HUES48 (cell line): ENCODE measurements around the gene ACP4.
"Not testable (repeated sequence)": the region's sequence is repeated elsewhere in the genome, so short reads cannot be mapped to it uniquely, and the experiment has no call there.

Experiments
- H3K27ac ChIP-seq: one replicate; pipeline ENCODE4 v1.7.0; 2013; ENCODE audit warnings: low read depth, low read length, inconsistent platforms
- H3K27me3 ChIP-seq: 2 replicates; pipeline ENCODE4 v1.6.1; 2013; ENCODE audit warnings: mild to moderate bottlenecking, low read length; ENCODE audit not compliant: control insufficient read depth, insufficient read depth
- H3K36me3 ChIP-seq: 2 replicates; pipeline ENCODE4 v1.6.1; 2013; ENCODE audit warnings: low read length; ENCODE audit not compliant: control insufficient read depth, insufficient read depth
- H3K4me1 ChIP-seq: 2 replicates; pipeline ENCODE4 v1.6.1; 2013; ENCODE audit warnings: mild to moderate bottlenecking, low read length; ENCODE audit not compliant: control insufficient read depth, insufficient read depth
- H3K4me3 ChIP-seq: 2 replicates; pipeline ENCODE4 v1.5.1; 2013; ENCODE audit warnings: mild to moderate bottlenecking, low read depth, low read length
- H3K9ac ChIP-seq: 2 replicates; pipeline ENCODE4 v1.6.1; 2013; ENCODE audit warnings: mild to moderate bottlenecking, low read depth, low read length, moderate library complexity
- H3K9me3 ChIP-seq: 2 replicates; pipeline ENCODE4 v1.6.1; 2013; ENCODE audit warnings: low read length; ENCODE audit not compliant: control insufficient read depth, insufficient read depth

ACP4 gene

GRCh38 chr19:50776131-50776530 lies 14.1 kb upstream of the ACP4 start:
- H3K9me3 ChIP-seq, result no peaks in the 10 kb centered on the region
- H3K27ac ChIP-seq, result no peak overlapping the region
- H3K36me3 ChIP-seq, result no peaks in the 10 kb centered on the region
- no peak overlapping the region for H3K9ac ChIP-seq
- H3K27me3 ChIP-seq, result peaks cover 49% of the 10 kb centered on the region
- peaks cover 5% of the 10 kb centered on the region; the same call in 1 of the 2 replicates for H3K4me1 ChIP-seq
- H3K4me3 ChIP-seq, result no peak overlapping the region

- Histone ChIP-seq H3K4me3 (no peak overlapping the region), H3K9me3 (no peaks in the 10 kb centered on the region), H3K4me1 (peaks cover 5% of the 10 kb centered on the region; the same call in 1 of the 2 replicates), H3K9ac (no peak overlapping the region), H3K27me3 (peaks cover 49% of the 10 kb centered on the region), H3K36me3 (no peaks in the 10 kb centered on the region), H3K27ac (no peak overlapping the region)
These were observed 13.0 kb upstream of the ACP4 start for GRCh38 chr19:50777261-50777660.

DNA sequence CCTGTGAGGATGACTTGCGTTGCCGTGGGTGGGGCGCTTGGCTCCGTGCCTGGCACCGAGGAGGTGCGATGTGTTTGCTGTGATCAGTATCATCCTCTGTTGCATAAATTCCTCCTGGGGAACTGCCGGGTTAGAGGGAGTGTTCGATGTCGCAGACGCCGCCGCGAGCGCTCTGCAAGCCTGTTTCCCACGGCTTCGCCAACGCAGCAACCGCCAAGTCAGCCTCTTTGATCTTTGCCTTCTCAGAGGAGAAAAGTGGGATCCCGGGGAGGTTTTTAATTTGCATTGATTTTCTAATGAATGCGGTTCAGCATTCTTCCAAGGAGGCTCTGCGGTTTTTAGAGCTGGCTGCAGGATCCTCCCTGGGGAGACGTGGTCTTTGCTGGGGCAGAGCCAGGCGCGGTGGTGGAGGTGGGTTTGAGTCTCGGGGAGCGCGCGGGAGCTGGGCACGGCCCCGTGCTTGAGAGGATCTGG lies 12.3 kb upstream of the ACP4 start:
- H3K9me3 ChIP-seq, result no peaks in the 10 kb centered on the region
- H3K36me3 ChIP-seq, result no peaks in the 10 kb centered on the region
- H3K4me3 ChIP-seq, result peak overlapping the region; percentile 1; the same call in 1 of the 2 replicates
- peaks cover 5% of the 10 kb centered on the region; the same call in 1 of the 2 replicates for H3K4me1 ChIP-seq
- H3K27ac ChIP-seq, result peak overlapping the region; percentile 48
- H3K9ac ChIP-seq, result no peak overlapping the region
- peaks cover 49% of the 10 kb centered on the region for H3K27me3 ChIP-seq

DNA sequence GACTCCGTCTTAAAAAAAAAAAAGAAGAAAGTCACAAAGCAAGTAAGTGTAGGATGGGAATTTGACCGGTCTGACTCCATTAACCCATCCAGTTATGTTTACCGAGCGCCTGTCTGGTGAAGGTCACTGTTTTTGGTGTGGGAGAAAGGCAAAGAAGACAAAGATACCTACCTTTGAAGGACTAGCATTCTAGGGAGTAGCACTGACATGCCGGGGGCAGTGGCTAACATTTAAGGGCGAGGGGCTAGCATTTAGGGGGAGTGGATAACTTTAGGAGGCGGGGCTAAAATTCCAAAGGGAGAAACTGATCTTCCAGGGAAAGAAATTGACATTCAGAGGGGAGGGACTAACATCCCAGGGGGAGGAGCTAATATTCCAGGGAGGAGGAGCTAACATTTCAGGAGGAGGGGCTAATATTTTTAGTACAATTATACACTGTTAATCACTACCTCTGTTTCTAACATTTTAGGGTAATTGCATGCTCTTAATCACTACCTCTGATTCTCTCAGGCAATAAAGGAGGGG lies 11.2 kb upstream of the ACP4 start:
- Histone ChIP-seq H3K27me3 (peaks cover 49% of the 10 kb centered on the region), H3K9ac (no peak overlapping the region), H3K9me3 (no peaks in the 10 kb centered on the region), H3K27ac (no peak overlapping the region), H3K4me1 (peaks cover 5% of the 10 kb centered on the region; the same call in 1 of the 2 replicates), H3K4me3 (no peak overlapping the region), H3K36me3 (no peaks in the 10 kb centered on the region)

DNA sequence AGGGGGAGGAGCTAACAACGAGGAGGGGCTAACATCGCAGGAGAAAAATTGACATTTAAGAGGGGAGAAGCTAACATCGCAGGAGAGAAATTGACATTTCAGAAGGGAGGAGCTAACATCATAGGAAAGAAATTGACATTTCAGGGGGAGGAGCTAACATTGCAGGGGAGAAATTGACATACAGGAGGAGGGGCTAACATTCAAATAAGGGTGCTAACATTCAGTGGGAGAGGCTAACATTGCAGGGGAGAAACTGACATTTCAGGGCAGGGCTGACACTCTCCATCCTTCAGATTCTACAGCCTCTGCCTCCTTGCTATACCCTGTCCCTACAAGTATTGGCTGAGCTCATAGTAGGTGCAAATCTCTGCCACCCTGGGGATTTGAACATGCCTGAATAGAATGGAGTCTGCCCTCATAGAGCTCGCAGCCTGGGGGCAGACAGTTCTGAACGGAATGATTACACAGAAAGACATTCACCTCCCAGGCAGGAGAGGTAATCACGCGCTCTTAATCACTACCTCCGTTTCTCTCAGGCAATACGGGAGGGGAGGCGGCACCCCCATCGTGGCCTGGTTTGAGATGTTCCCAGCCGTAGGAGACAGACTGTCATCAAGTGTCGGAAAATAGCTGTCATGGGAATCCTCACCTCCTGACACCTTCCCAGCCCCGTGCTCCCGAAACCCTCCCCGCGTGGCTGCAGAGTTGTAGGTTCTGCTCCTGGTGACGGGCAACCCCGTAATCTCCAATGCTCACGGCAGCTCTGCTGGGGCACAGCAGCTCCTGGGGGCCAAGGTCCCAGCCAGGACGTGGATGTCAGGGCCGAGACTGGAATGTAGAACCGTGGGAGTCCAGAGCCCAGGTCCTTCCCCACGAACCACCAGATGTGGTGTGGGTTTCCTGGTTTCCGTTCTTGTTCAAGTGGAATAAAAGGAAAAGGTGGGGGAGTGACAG lies 10.4 kb upstream of the ACP4 start:
- H3K4me1 ChIP-seq, result peaks cover 5% of the 10 kb centered on the region; the same call in 1 of the 2 replicates
- H3K36me3 ChIP-seq, result no peaks in the 10 kb centered on the region
- H3K9ac ChIP-seq, result no peak overlapping the region
- no peaks in the 10 kb centered on the region for H3K9me3 ChIP-seq
- no peak overlapping the region for H3K27ac ChIP-seq
- peaks cover 49% of the 10 kb centered on the region for H3K27me3 ChIP-seq
- H3K4me3 ChIP-seq, result no peak overlapping the region

GRCh38 chr19:50780753-50781435 lies 9.3 kb upstream of the ACP4 start:
- Histone ChIP-seq H3K27me3 (peaks cover 46% of the 10 kb centered on the region), H3K27ac (no peak overlapping the region), H3K36me3 (no peaks in the 10 kb centered on the region), H3K9me3 (no peaks in the 10 kb centered on the region), H3K4me3 (no peak overlapping the region), H3K9ac (no peak overlapping the region), H3K4me1 (peaks cover 5% of the 10 kb centered on the region; the same call in 1 of the 2 replicates)

DNA sequence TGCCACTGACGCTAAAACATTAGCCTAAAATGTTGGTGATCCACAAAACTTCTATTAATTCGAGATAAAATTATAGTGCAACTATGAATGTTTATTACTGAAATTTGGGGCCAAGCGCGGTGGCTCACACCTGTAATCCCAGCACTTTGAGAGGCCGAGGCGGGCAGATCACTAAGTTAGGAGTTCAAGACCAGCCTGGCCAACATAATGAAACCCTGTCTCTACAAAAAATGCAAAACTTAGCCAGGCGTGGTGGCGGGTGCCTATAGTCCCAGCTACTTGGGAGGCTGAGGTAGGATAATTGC lies 6.4 kb upstream of the ACP4 start:
- H3K4me3 ChIP-seq, H3K9ac ChIP-seq, H3K36me3 ChIP-seq, H3K9me3 ChIP-seq, H3K4me1 ChIP-seq, H3K27ac ChIP-seq: not testable (repeated sequence)
- H3K27me3 ChIP-seq, result peaks cover 18% of the 10 kb centered on the region

DNA sequence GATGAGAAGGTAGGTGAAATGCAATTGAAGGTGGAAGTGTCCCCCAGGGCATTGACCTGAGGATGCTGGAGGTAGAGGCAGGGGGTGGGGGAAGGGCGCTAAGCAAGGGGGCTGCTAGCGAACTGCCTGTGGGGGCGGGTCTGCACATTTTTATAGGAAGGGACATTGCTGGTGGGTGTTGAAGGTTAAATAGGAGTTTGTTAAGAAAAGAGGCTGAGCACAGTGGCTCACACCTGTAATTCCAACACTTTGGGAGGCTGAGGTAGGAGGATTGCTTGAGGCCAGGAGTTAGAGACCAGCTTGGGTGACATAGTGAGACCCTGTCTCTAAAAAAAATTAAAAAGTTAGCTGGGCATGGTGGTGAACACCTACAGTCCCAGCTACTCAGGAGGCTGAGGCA lies 5.5 kb upstream of the ACP4 start:
- peaks cover 9% of the 10 kb centered on the region for H3K27me3 ChIP-seq
- no peak overlapping the region for H3K4me3 ChIP-seq
- H3K36me3 ChIP-seq, result no peaks in the 10 kb centered on the region
- H3K9me3 ChIP-seq, result no peaks in the 10 kb centered on the region
- no peaks in the 10 kb centered on the region for H3K4me1 ChIP-seq
- H3K27ac ChIP-seq, result no peak overlapping the region
- no peak overlapping the region for H3K9ac ChIP-seq

DNA sequence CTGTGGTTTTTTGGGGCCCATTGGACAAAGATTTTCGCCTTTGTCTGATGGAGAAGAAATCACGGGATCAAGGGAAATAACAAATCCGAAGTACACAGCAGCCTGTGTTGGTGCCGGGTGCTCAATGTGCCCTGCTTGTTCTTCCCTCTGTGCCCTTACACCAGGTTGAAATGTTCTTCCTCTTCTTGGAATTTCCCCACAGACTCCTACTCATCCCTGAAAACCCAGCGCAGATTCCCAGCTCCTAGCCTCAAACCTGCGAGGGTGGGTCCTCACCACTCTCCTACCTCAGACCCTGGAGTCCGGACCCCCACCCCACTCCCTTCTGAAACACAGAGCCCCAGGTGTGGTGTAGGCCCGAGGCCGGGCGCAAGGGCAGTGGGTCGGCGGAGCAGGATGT lies 4.9 kb upstream of the ACP4 start:
- no peak overlapping the region for H3K4me3 ChIP-seq
- H3K27ac ChIP-seq, result no peak overlapping the region
- H3K27me3 ChIP-seq, result peaks cover 2% of the 10 kb centered on the region
- no peak overlapping the region for H3K9ac ChIP-seq
- H3K9me3 ChIP-seq, result no peaks in the 10 kb centered on the region
- H3K4me1 ChIP-seq, result no peaks in the 10 kb centered on the region
- no peaks in the 10 kb centered on the region for H3K36me3 ChIP-seq

DNA sequence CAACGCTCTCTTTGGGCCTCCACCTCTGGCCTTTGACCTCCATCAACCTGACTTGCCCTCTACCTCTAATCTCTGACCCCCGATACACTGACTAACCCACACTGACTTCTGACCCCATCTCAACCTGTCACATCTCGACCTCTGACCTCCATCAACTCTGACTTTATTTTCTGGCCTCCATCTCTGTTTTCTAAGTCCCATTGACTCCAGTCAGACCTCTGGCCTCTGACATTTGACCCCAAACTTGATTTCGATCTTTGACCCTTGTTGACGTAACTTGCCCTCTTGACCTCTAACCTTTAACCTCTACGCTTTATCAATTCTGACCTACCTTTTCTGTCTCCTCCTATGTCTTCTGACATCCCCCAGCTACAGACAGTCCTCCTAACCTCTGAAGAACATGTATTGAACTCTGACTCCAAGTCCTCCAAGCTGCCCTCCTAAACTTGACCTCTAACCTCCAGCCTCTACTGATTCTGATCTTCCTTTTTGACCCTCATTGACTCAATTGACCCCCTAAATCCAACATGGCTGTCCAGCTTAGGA lies 780 bp downstream of the ACP4 start:
- H3K36me3 ChIP-seq, result no peaks in the 10 kb centered on the region
- no peaks in the 10 kb centered on the region for H3K9me3 ChIP-seq
- H3K9ac ChIP-seq, result no peak overlapping the region
- peaks cover 8% of the 10 kb centered on the region; the same call in 1 of the 2 replicates for H3K4me1 ChIP-seq
- no peak overlapping the region for H3K27ac ChIP-seq
- no peak overlapping the region for H3K4me3 ChIP-seq
- no peaks in the 10 kb centered on the region; the same call in 1 of the 2 replicates for H3K27me3 ChIP-seq
